ENCODE data around the gene MMD.
"Not testable (repeated sequence)": the region's sequence is repeated elsewhere in the genome, so short reads cannot be mapped to it uniquely, and the experiment has no call there.

Gene MMD

GRCh38 chr17:55421179-55421934, at the start of gene MMD:
Gene MMD, minus strand, starts transcription at chr17:55421835. Its CDS starts 140 bp downstream, at chr17:55421695.
- TF ChIP-seq, protein P1, sequence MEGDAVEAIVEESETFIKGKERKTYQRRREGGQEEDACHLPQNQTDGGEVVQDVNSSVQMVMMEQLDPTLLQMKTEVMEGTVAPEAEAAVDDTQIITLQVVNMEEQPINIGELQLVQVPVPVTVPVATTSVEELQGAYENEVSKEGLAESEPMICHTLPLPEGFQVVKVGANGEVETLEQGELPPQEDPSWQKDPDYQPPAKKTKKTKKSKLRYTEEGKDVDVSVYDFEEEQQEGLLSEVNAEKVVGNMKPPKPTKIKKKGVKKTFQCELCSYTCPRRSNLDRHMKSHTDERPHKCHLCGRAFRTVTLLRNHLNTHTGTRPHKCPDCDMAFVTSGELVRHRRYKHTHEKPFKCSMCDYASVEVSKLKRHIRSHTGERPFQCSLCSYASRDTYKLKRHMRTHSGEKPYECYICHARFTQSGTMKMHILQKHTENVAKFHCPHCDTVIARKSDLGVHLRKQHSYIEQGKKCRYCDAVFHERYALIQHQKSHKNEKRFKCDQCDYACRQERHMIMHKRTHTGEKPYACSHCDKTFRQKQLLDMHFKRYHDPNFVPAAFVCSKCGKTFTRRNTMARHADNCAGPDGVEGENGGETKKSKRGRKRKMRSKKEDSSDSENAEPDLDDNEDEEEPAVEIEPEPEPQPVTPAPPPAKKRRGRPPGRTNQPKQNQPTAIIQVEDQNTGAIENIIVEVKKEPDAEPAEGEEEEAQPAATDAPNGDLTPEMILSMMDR (IDR thresholded peaks at IDR 0.05) = no peak
- DNase-seq = peak in 1 of 2 donors; percentile 67
- H3K9me3 ChIP-seq = no peaks in the 10 kb centered on the region
- peaks cover 0 to 29% (median 14%) of the 10 kb centered on the region in 4 donors for H3K4me1 ChIP-seq
- H3K36me3 ChIP-seq = no peaks in the 10 kb centered on the region
- peak within 1 kb of the TSS; percentile 78 to 81 for H3K27ac ChIP-seq
- peak within 1 kb of the TSS; percentile 88 to 92 for H3K4me3 ChIP-seq
- H3K27me3 ChIP-seq = peaks cover 0 to 12% of the 10 kb centered on the region in 2 donors
- intact Hi-C loops (cut with DNase I; ENCODE audit: low total_unique reads) = loop anchor here (10.0 kb wide), 1 partner anchor 333 kb away; the partner anchor contains the start of gene PCTP

DNA sequence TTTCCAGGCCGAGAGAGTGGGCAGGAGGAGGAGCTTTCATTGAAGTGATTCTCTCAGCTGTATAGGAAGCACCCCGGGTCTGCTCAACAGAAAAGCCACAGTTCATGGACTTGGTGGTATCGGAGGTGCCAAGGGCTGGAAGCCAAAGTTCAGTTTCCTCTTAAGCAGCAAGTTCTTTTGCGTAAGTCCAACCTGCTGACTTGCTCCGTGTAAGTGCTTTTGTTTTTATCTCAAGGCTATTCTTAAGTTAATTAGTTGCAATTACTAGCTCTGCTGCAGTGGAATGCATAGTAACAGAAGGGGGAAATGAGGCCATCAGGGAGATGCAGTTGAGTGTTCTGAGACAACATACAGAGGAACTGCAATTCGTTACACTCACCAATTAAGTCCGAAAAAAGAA, 45.0 kb upstream of the MMD start:
- no peak for DNase-seq
- Histone ChIP-seq H3K27ac (no peak overlapping the region), H3K4me1 (no peaks in the 10 kb centered on the region), H3K9me3 (no peaks in the 10 kb centered on the region), H3K36me3 (no peaks in the 10 kb centered on the region), H3K4me3 (no peak overlapping the region), H3K27me3 (no peaks in the 10 kb centered on the region)
- TF ChIP-seq, protein P1 (IDR thresholded peaks at IDR 0.05) = no peak
- intact Hi-C loops (cut with DNase I; ENCODE audit: low total_unique reads) = no loop called here

DNA sequence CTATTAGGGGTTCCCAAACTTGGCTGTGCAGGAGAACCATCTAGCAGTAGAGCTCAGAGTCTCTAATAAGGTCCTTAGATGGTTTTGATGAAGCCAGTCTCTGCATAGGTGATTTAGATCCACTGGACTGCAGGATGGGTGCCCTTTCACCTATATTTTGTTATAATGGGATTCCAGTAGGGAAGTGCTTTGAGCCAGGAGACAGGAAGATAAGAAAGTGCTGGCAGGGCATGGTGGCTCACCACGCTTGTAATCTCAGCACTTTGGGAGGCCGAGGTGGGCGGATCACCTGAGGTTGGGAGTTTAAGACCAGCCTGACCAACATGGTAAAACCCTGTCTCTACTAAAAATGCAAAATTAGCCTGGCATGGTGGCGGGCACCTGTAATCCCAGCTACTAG, 44.1 kb upstream of the MMD start:
- H3K27me3 ChIP-seq; H3K36me3 ChIP-seq; H3K27ac ChIP-seq; H3K4me3 ChIP-seq; intact Hi-C loops (cut with DNase I; ENCODE audit: low total_unique reads); H3K9me3 ChIP-seq; DNase-seq; H3K4me1 ChIP-seq: not testable (repeated sequence)

DNA sequence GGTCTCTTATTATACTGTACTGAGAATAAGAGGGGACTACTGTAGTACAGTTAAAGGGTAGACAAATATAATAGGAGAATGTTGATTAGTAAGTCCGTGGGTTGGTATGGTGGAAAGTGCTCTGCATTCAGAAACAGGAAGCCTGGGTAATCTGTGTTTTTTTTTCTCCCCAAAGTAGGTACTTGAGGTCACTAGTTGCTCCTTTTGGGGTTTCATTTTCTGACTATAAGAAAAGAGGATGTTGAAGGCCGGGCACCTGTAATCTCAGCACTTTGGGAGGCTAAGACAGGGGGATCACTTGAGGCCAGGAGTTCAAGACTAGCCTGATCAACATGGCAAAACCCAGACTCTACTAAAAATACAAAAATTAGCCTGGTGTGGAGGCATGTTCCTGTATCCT, 42.0 kb upstream of the MMD start:
- intact Hi-C loops (cut with DNase I; ENCODE audit: low total_unique reads) = no loop called here

DNA sequence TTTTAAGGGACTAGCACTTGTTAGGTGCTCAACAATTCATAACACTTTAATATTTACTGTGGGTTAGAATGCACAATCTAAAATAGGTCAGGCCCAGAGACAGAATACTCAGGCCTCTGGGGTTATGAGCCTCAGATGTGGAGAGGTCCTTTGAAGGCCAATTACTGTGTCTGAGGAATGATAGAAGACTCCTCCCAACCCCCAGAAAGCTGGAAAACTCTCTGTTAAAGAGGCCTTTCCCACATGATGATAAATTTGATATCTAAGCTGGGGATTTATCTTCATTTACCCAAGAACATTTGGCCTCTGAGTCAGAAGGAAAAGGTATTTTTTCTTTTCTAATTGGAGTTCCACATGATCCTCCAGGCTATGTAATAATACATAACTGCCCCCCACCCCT, 41.1 kb upstream of the MMD start:
- no peaks in the 10 kb centered on the region for H3K9me3 ChIP-seq
- H3K27me3 ChIP-seq = peaks cover 0 to 2% of the 10 kb centered on the region in 2 donors
- no peak overlapping the region for H3K4me3 ChIP-seq
- intact Hi-C loops (cut with DNase I; ENCODE audit: low total_unique reads) = no loop called here
- DNase-seq = no peak
- H3K36me3 ChIP-seq = no peaks in the 10 kb centered on the region
- no peaks in the 10 kb centered on the region for H3K4me1 ChIP-seq
- H3K27ac ChIP-seq = no peak overlapping the region
- TF ChIP-seq, protein P1 (IDR thresholded peaks at IDR 0.05) = no peak

More for the DNA sequence above, 42.0 kb upstream of the MMD start:
- DNase-seq = no peak
- Histone ChIP-seq H3K27ac (no peak overlapping the region), H3K36me3 (no peaks in the 10 kb centered on the region), H3K27me3 (peaks cover 0 to under 1% of the 10 kb centered on the region in 2 donors), H3K4me3 (no peak overlapping the region), H3K4me1 (no peaks in the 10 kb centered on the region), H3K9me3 (no peaks in the 10 kb centered on the region)
- TF ChIP-seq, protein P1 (IDR thresholded peaks at IDR 0.05) = no peak

DNA sequence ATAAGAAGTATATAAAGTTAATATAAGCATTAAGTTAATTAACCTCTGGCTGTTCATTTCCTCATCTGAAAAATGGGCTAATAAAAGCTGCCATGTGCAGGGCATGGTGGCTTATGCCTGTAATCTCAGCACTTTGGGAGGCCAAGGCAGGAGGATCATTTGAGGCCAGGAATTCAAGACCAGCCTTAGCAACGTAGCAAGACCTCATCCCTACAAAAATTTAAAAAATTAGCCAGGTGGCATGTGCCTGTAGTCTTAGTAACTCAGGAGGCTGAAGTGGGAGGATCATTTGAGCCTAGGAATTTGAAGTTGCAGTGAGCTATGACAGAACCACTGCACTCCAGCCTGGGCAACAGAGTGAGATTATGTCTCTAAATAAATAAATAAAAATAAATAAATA, 40.6 kb upstream of the MMD start:
- no peak overlapping the region for H3K27ac ChIP-seq
- no peaks in the 10 kb centered on the region for H3K4me1 ChIP-seq
- intact Hi-C loops (cut with DNase I; ENCODE audit: low total_unique reads) = no loop called here
- no peaks in the 10 kb centered on the region for H3K9me3 ChIP-seq
- TF ChIP-seq, protein P1 (IDR thresholded peaks at IDR 0.05) = no peak
- no peak overlapping the region for H3K4me3 ChIP-seq
- H3K27me3 ChIP-seq = peaks cover 0 to 2% of the 10 kb centered on the region in 2 donors
- no peaks in the 10 kb centered on the region for H3K36me3 ChIP-seq
- DNase-seq = no peak

Measured in tibial artery (tissue), 4 donors.